NCI-H2107 treated with DMSO at 0.1 percent for 48 hours (cell line): ENCODE data around the gene ZNF695.

Source experiments
- DNase-seq: peaks from one replicate; lab custom pipeline; 2025; ENCODE audit not compliant: unreplicated experiment; lab: John Stamatoyannopoulos, UW

The ZNF695 gene

DNA sequence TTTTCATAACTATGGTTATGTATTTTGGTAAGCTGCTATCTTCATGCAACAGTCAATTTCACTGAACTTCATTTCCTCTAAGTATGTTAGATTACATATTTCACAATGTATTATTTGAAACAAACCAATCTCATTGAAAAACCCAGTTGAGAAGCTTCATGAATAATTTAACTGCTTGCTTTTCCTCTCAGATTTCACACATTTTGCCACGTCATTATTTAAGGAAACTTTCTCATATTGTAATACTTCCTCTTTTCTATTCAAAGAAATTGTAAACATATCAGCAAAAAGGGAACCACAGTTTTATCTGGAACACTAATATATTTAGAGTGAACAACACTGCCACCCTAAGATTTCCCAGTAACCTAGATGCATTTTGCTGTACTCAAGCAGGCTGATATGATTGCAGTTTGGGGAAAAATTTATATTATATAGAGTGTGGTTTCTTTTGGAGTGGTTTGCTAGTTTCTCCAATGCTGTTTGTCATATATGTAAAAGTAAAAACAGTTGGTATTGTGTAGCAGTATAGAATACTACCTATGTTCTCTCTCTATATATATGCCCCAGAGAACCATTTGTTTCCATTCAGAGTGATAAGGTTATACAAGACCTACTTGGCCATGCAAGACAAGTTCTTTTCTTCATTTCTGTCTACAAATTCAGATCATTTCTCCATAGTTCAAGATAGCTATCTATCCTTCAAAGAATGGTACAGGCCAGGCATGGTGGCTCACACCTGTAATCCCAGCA, 47.7 kb downstream of the ZNF695 start:
- no peak for DNase-seq

DNA sequence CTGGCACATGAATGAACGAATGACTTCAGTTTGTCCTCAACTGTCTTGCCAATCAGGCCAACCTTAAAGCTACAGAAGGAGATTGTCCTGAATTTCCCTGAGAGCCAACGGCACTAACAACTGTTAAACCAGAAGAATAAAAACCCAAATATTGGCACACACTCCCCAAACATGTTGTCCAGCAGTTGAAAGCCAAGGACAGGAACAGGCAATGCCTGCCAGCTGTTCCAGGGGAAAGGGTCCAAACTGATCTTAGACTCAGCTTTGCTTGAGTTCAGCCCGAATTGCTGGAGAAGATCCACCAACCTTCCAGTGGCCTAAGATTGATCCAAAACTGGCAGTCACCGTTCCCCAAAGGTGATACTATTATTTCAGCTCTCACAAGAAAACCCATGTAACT, 53.7 kb downstream of the ZNF695 start:
- no peak for DNase-seq

DNA sequence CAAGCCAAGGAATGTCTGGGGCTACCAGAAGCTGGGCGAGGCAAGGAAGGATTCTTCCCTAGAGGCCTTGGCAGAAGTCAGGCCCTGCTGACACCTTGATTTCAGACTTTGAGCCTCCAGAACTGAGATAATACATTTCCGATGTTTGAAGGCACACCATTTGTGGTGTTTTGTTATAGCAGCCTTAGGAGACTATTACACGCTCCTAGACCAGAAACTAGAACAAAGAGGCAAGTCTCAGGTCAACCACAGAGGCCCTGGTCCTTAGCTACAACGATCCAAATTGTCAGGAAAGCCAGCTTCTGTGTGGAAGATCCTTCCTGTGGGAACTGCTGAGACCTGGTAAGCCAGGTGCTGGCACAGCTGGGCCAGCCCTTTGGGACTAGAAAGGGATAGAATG, 56.4 kb downstream of the ZNF695 start:
- no peak for DNase-seq

DNA sequence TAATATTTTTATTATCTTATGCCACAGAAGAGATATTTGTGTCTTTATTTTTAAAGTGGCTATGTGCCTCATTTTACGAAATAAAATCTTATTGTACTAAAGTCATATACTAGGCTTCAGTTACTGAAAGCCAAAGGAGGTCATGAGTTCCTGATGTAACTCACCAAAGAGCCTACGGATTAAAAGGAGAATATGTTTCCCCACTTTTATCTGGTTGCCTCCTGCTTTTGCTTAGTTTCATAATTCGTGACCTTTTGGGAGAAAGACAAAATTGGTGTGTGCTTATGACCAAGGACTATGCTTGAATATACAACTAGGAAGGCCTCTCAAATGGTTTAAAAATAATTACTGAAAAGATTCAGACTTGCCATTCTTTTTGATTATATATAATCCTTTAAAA, 57.9 kb downstream of the ZNF695 start:
- no peak for DNase-seq

DNA sequence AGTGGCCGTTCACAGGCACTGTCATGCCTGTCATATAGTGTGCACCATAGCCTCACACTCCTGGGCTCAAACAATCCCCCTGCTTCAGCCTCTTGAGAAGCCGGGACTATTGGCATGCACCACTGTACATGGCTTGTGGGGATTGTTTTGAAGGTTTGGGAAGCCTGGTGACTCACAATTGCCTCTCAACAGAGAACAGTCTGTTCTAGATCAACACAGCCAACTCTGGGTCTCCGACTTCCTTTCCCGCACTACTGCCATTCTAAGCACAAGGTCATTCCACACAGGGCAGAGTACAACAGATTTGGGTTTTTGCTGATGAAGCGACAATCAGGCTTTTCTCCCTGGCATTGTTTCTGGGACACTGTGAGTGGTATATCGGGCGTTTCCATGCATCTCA, 60.6 kb downstream of the ZNF695 start:
- no peak for DNase-seq

DNA sequence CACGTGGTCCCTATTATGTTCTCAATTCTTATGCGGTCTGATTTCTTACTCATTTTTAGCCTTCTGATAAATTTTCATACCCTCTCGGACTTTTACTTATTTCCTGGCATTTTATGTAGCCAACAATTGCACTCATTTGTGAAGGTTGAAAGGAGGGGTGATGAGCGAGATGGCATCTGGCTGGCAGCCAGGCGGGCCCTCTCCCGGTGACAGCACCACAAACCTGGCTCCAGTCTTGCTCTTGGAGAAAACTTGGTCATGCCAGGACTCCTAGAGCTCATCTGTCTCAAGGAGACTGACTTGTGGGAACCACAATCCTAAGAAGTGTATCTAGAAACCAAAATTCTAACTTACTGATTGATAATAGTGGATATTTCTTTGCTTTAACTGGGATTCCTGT, 61.5 kb downstream of the ZNF695 start:
- no peak for DNase-seq
